Endothelial cell of umbilical vein (primary cell): ENCODE results near the gene AGTPBP1. TPM values are rescaled to one million over a fixed set of nuclear protein-coding genes. Genes with fewer than 3 reads are reported as not detected.

Experiments used
- BruUV-seq: library from RNA; stranded (reverse); fragments of 400-500 nt; replicated peaks from 2 replicates; lab custom pipeline; 2021; lab: Mats Ljungman, UMichigan
- CTCF ChIA-PET: fragments of 300-600, 350-600 bp; sonication (Branson Sonifier 250); formaldehyde crosslinking; loops from one replicate; lab custom pipeline; 2021; ENCODE audit warnings: antibody characterized with exemption, inconsistent platforms; lab: Charles Lee
- POLR2A ChIA-PET: fragments of 300-600, 350-600 bp; sonication (Branson Sonifier 250); formaldehyde crosslinking; loops from one replicate; lab custom pipeline; 2021; ENCODE audit warnings: antibody characterized with exemption, inconsistent platforms; lab: Charles Lee
- DNase-seq: peaks from one replicate; pipeline ENCODE4 v3.0.0-alpha.2; 2011; ENCODE audit warnings: low read depth, low spot score
- FAIRE-seq: peaks from 2 replicates; lab custom pipeline; 2011; peaks lifted over from hg19 to GRCh38; lab: Jason Lieb, UNC
- H2AFZ ChIP-seq: 2 replicates; pipeline ENCODE4 v1.6.0; 2012; ENCODE audit warnings: low read depth, low read length, control low read depth, inconsistent platforms
- H3K27ac ChIP-seq: 2 replicates; pipeline ENCODE4 v1.5.1; 2011; ENCODE audit warnings: low read depth, mild to moderate bottlenecking, control low read depth, low read length, moderate library complexity; ENCODE audit not compliant: insufficient read depth
- H3K27me3 ChIP-seq, 2 experiments: 2 replicates each; pipeline versions ENCODE4 v1.6.0 to v1.6.1; 2011; ENCODE audit warnings: low read length in 2 of 2, mixed read lengths in 1 of 2; ENCODE audit not compliant: control insufficient read depth in 2 of 2, insufficient read depth in 2 of 2
- H3K36me3 ChIP-seq, 2 experiments: 2 replicates in 1 of 2; 3 replicates in 1 of 2; pipeline ENCODE4 v1.5.1; 2011; ENCODE audit warnings: low read length in 2 of 2, mild to moderate bottlenecking in 1 of 2, moderate library complexity in 1 of 2; ENCODE audit not compliant: control insufficient read depth in 2 of 2, insufficient read depth in 2 of 2; ENCODE audit errors: extremely low read depth in 1 of 2
- H3K4me1 ChIP-seq: 3 replicates; pipeline ENCODE4 v1.5.1; 2011; ENCODE audit warnings: mild to moderate bottlenecking, low read length; ENCODE audit not compliant: control insufficient read depth, insufficient read depth; ENCODE audit errors: extremely low read depth
- H3K4me2 ChIP-seq: 2 replicates; pipeline ENCODE4 v1.6.1; 2011; ENCODE audit warnings: low read length, control low read depth, mixed read lengths; ENCODE audit not compliant: insufficient read depth
- H3K4me3 ChIP-seq, 3 experiments: fragments of 200-600 bp in 1 of 3; sonication (generic), shearing (Covaris generic) in 1 of 3; replicated peaks in 1 of 3; 2 replicates each; pipeline ENCODE4 v1.5.1; 2011 to 2016; ENCODE audit warnings: control low read depth in 3 of 3, low read length in 3 of 3, mild to moderate bottlenecking in 2 of 3, inconsistent platforms in 1 of 3, low read depth in 1 of 3, moderate library complexity in 1 of 3; ENCODE audit not compliant: insufficient read depth in 1 of 3
- H3K79me2 ChIP-seq: 2 replicates; pipeline ENCODE4 v1.6.0; 2012; ENCODE audit warnings: low read length, inconsistent platforms; ENCODE audit not compliant: control insufficient read depth, insufficient read depth
- H3K9ac ChIP-seq: replicated peaks from 2 replicates; pipeline ENCODE3; 2011; ENCODE audit warnings: low read length, control low read depth; ENCODE audit not compliant: insufficient read depth; ENCODE audit errors: extremely low read depth
- H3K9me1 ChIP-seq: replicated peaks from 3 replicates; pipeline ENCODE4 v1.6.0; 2011; ENCODE audit warnings: mild to moderate bottlenecking, low read length; ENCODE audit not compliant: control insufficient read depth, insufficient read depth; ENCODE audit errors: extremely low read depth
- H3K9me3 ChIP-seq: replicated peaks from 2 replicates; pipeline ENCODE4 v1.5.1; 2012; ENCODE audit warnings: low read length, inconsistent platforms; ENCODE audit not compliant: control insufficient read depth, insufficient read depth
- H4K20me1 ChIP-seq: replicated peaks from 2 replicates; pipeline ENCODE3; 2011; ENCODE audit warnings: mild to moderate bottlenecking, low read length; ENCODE audit not compliant: control insufficient read depth, insufficient read depth; ENCODE audit errors: extremely low read depth
- EZH2 ChIP-seq: IDR thresholded peaks from 2 replicates; pipeline ENCODE4 v1.6.1; 2012; ENCODE audit warnings: borderline replicate concordance, low read depth, mild to moderate bottlenecking, moderate library complexity, low read length, inconsistent platforms; ENCODE audit not compliant: severe bottlenecking
- FOS ChIP-seq: IDR thresholded peaks from 2 replicates; pipeline ENCODE4 v1.6.1; 2011; ENCODE audit warnings: mild to moderate bottlenecking, low read length, moderate library complexity, borderline replicate concordance; ENCODE audit not compliant: insufficient read depth
- GATA2 ChIP-seq: IDR thresholded peaks from 2 replicates; pipeline ENCODE4 v1.7.0; 2011; ENCODE audit warnings: low read depth, mild to moderate bottlenecking, moderate library complexity, mixed read lengths, low read length; ENCODE audit not compliant: insufficient read length, insufficient read depth
- JUN ChIP-seq: IDR thresholded peaks from 2 replicates; pipeline ENCODE4 v1.6.1; 2011; ENCODE audit warnings: borderline replicate concordance, low read depth; ENCODE audit not compliant: insufficient read length, insufficient read depth
- MYC ChIP-seq: IDR thresholded peaks from one replicate; pipeline ENCODE4 v1.6.1; 2011; ENCODE audit warnings: mild to moderate bottlenecking, low read depth, low read length
- POLR2A ChIP-seq: IDR thresholded peaks from 2 replicates; pipeline ENCODE4 v1.6.1; 2012; ENCODE audit warnings: low read depth, mild to moderate bottlenecking, control low read depth, low read length
- POLR2AphosphoS5 ChIP-seq: IDR thresholded peaks from 2 replicates; pipeline ENCODE4 v1.6.1; 2012; ENCODE audit warnings: low read depth, mild to moderate bottlenecking, control low read depth, low read length, moderate library complexity; ENCODE audit not compliant: insufficient read depth
- dilution Hi-C: fragments of 300-500 bp; cut with MboI; formaldehyde crosslinking; loops from one replicate; pipeline ENCODE4 v1.15.0; 2019; ENCODE audit warnings: low sequenced_read_pairs; ENCODE audit not compliant: extremely low pct_ligation_motif_present
- intact Hi-C: fragments of 100-400 bp; cut with micrococcal nuclease; formaldehyde crosslinking; loops from one replicate; pipeline ENCODE4 v1.10.0; 2022
- polyA plus RNA-seq, 4 experiments: library from polyadenylated mRNA; depleted of rRNA in 3 of 4; stranded (reverse) in 3 of 4; unstranded in 1 of 4; fragments of >200 nt; gene quantifications; 2 replicates each; pipeline versions ENCODE4 v1.2.1 to v1.2.3, GENCODE V29; 2011 to 2012; ENCODE audit warnings: missing spikeins in 1 of 4
- total RNA-seq: library from RNA; stranded (reverse); gene quantifications from 2 replicates; pipeline ENCODE4 v1.2.3, GENCODE V29; 2021
- TF ChIP-seq, protein P1 (sequence below), 2 donors: IDR thresholded peaks; 1 replicate in 1 of 2; 2 replicates in 1 of 2; pipeline ENCODE4 v1.5.1; 2011; ENCODE audit warnings: low read length in 2 of 2, mild to moderate bottlenecking in 2 of 2, moderate library complexity in 2 of 2, control low read depth in 1 of 2, inconsistent platforms in 1 of 2, low read depth in 1 of 2; ENCODE audit not compliant: insufficient read depth in 1 of 2; ENCODE audit errors: extremely low read depth in 1 of 2
- TF ChIP-seq, protein P2 (sequence below): IDR thresholded peaks from 2 replicates; pipeline ENCODE4 v1.6.1; 2011; ENCODE audit not compliant: insufficient read depth, insufficient read length

The AGTPBP1 gene
- total and polyA plus RNA-seq, 2 donors (not counting 3 experiments of a cell fraction or from before 2014, with no cell fraction given): 4.2 to 18.4 TPM

DNA sequence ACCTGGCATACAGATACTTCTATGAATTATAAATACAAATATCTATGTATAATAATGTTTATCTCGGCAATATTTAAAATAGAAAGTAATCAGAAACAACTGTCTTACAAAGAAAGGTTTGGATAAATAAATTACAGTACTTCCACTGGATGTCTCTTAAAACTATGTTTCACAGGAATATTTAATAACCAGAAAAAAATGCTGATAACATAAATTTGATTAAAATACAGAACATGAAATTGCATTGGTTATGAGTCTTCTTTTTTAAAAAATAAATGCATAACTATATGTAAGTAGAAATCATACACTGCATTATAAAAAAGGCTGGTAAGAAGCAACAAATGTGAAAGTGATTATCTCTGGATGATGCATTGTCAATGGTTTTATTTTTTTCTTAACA, 126.0 kb downstream of the AGTPBP1 start:
- H3K9me1 ChIP-seq: no peaks in the 10 kb centered on the region
- H3K36me3 ChIP-seq: no peaks in the 10 kb centered on the region
- DNase-seq (no peak), FAIRE-seq (no peak)
- no peak overlapping the region for H3K27ac ChIP-seq
- POLR2A ChIA-PET: no interaction called here
- no peaks in the 10 kb centered on the region for H3K79me2 ChIP-seq
- H3K9ac ChIP-seq: no peak overlapping the region
- H3K27me3 ChIP-seq: no peaks in the 10 kb centered on the region
- CTCF ChIA-PET: no interaction called here
- H3K4me1 ChIP-seq: no peaks in the 10 kb centered on the region
- BruUV-seq: no TSS peak
- intact Hi-C loops: no loop called here
- TF ChIP-seq POLR2A (no peak), GATA2 (no peak), POLR2AphosphoS5 (no peak), JUN (no peak)
- H2AFZ ChIP-seq: no peak overlapping the region
- no peaks in the 10 kb centered on the region for H3K9me3 ChIP-seq
- dilution Hi-C loops: no loop called here
- no peak overlapping the region for H3K4me3 ChIP-seq
- no peak overlapping the region for H3K4me2 ChIP-seq
- H4K20me1 ChIP-seq: no peaks in the 10 kb centered on the region

DNA sequence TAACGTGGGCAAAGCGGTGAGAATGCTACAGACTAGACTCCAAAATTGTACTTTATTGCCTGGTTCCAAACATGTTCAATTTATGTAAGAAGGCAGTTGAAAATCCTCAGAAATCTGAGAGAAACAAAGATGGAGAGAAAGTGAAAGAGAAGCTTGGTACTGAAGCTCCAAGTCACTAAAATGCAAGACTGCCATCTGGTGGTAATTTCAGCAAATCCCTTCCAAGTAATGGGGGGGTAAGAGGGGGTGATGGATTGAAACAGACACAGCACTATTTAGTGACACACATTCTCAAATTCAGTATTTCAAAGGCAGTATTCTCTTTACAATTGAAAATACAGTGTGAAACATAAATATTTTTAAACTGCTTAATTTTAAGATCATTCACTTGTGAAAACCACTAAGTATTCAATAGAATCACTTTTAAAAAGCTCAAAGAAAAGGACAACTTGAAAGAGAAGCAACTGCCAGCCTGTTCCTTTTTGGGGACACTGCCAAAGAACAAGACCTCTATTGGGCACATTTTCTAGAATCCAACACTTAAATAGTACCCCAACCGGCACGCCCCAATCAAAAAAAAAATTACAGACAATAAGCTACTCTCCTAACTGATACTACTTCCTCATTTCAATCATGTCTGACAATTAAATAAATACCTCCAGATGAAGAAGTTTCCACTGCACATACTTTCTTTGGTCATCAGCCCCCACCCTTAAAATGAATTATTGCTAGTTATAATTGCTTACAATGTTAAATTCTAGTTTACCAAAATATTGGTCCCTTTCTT, 131.5 kb downstream of the AGTPBP1 start:
- H2AFZ ChIP-seq: peak overlapping the region; percentile 82
- FAIRE-seq: peak; percentile 73
- dilution Hi-C loops: no loop called here

More for the DNA sequence above, 131.5 kb downstream of the AGTPBP1 start:
- intact Hi-C loops: loop anchor here (1.0 to 5.0 kb wide), 10 partner anchors 83 to 1213 kb away; no protein-coding TSS in a partner anchor
- BruUV-seq: no TSS peak
- H3K9me3 ChIP-seq: no peaks in the 10 kb centered on the region
- H3K4me2 ChIP-seq: peak overlapping the region; percentile 74
- TF ChIP-seq, protein P1, sequence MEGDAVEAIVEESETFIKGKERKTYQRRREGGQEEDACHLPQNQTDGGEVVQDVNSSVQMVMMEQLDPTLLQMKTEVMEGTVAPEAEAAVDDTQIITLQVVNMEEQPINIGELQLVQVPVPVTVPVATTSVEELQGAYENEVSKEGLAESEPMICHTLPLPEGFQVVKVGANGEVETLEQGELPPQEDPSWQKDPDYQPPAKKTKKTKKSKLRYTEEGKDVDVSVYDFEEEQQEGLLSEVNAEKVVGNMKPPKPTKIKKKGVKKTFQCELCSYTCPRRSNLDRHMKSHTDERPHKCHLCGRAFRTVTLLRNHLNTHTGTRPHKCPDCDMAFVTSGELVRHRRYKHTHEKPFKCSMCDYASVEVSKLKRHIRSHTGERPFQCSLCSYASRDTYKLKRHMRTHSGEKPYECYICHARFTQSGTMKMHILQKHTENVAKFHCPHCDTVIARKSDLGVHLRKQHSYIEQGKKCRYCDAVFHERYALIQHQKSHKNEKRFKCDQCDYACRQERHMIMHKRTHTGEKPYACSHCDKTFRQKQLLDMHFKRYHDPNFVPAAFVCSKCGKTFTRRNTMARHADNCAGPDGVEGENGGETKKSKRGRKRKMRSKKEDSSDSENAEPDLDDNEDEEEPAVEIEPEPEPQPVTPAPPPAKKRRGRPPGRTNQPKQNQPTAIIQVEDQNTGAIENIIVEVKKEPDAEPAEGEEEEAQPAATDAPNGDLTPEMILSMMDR (IDR thresholded peaks at IDR 0.05; ENCODE audit: extremely low read depth in 1 of 2, insufficient read depth in 1 of 2, low read depth in 1 of 2, low read length in 2 of 2): peak; percentile 68 to 76
- TF ChIP-seq, protein P2, sequence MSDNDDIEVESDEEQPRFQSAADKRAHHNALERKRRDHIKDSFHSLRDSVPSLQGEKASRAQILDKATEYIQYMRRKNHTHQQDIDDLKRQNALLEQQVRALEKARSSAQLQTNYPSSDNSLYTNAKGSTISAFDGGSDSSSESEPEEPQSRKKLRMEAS: no peak
- TF ChIP-seq MYC (no peak), POLR2AphosphoS5 (no peak), FOS (no peak), EZH2 (no peak), JUN (no peak)
- no peaks in the 10 kb centered on the region for H3K36me3 ChIP-seq
- no peak overlapping the region for H3K9ac ChIP-seq
- H3K4me1 ChIP-seq: peaks cover 2% of the 10 kb centered on the region
- peak; percentile 74 for DNase-seq
- POLR2A ChIA-PET: interaction anchor here (0.7 kb wide), 1 partner anchor 1213 kb away, joined by 3 read pairs; no protein-coding TSS in a partner anchor
- CTCF ChIA-PET: interaction anchor here (0.6 to 4.2 kb wide), 100 partner anchors 8 to 1384 kb away, joined by 3 to 199 read pairs (median 4); no protein-coding TSS in a partner anchor
- H3K27me3 ChIP-seq: no peaks in the 10 kb centered on the region
- H3K4me3 ChIP-seq: peak overlapping the region in 1 of 3 experiments; percentile 15
- no peaks in the 10 kb centered on the region for H3K79me2 ChIP-seq
- no peaks in the 10 kb centered on the region for H3K9me1 ChIP-seq
- no peaks in the 10 kb centered on the region for H4K20me1 ChIP-seq
- H3K27ac ChIP-seq: no peak overlapping the region
